GM12874 (cell line): ENCODE results near the gene CETP.

Source experiments
- TF ChIP-seq, protein P1 (sequence below): IDR thresholded peaks from 2 replicates; pipeline ENCODE4 v1.5.1; 2011; ENCODE audit warnings: low read depth, mild to moderate bottlenecking, control low read depth, low read length, moderate library complexity; ENCODE audit not compliant: insufficient read depth

CETP gene

GRCh38 chr16:56931892-56932720 lies 29.6 kb upstream of the CETP start, which contains the start of gene HERPUD1:
Gene HERPUD1 (plus strand): TSS chr16:56932142. CDS start chr16:56932245, 103 bp downstream.
- TF ChIP-seq, protein P1, sequence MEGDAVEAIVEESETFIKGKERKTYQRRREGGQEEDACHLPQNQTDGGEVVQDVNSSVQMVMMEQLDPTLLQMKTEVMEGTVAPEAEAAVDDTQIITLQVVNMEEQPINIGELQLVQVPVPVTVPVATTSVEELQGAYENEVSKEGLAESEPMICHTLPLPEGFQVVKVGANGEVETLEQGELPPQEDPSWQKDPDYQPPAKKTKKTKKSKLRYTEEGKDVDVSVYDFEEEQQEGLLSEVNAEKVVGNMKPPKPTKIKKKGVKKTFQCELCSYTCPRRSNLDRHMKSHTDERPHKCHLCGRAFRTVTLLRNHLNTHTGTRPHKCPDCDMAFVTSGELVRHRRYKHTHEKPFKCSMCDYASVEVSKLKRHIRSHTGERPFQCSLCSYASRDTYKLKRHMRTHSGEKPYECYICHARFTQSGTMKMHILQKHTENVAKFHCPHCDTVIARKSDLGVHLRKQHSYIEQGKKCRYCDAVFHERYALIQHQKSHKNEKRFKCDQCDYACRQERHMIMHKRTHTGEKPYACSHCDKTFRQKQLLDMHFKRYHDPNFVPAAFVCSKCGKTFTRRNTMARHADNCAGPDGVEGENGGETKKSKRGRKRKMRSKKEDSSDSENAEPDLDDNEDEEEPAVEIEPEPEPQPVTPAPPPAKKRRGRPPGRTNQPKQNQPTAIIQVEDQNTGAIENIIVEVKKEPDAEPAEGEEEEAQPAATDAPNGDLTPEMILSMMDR: no peak

- TF ChIP-seq, protein P1: no peak
Measured at GRCh38 chr16:56932721-56933619, 28.8 kb upstream of the CETP start.

- TF ChIP-seq, protein P1: no peak
Measured at GRCh38 chr16:56933828-56934598, 27.7 kb upstream of the CETP start.

GRCh38 chr16:56935201-56935600 lies 26.5 kb upstream of the CETP start:
- TF ChIP-seq, protein P1: no peak

GRCh38 chr16:56936491-56936890 lies 25.3 kb upstream of the CETP start:
- TF ChIP-seq, protein P1: no peak

DNA sequence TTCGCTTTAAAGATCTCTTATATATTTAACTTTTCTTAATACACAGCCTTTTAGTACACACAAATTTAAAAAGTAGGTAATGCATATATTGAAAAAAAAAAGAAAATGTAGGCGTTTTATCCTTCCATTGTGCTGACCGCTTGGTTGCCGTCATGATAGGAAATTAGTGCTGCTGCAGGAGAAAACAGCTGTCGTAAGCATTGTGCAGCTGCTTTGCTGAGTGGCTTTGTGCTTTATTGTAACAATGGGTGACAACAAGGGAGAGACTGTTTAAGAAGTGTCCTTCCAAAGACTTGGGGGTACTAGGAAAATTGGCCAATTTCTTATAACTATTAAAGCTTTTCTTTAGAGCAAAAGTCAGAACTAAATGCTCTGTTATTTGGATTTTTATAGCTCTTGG lies 24.8 kb upstream of the CETP start:
- TF ChIP-seq, protein P1: no peak
